Stimulated activated CD8-positive, alpha-beta memory T cell treated with anti-CD3 and anti-CD28 coated beads, Interleukin-12 subunit alpha, Interleukin-12 subunit beta, amount 100 ng/mL, for 4 hours (primary cell): ENCODE data around the gene CYP27C1.
"Not testable (repeated sequence)": the region's sequence is repeated elsewhere in the genome, so short reads cannot be mapped to it uniquely, and the experiment has no call there.

Experiments used
- DNase-seq: peaks from one replicate; pipeline ENCODE4 v3.0.0-alpha.2; 2020; ENCODE audit warnings: low read depth

CYP27C1 gene

DNA sequence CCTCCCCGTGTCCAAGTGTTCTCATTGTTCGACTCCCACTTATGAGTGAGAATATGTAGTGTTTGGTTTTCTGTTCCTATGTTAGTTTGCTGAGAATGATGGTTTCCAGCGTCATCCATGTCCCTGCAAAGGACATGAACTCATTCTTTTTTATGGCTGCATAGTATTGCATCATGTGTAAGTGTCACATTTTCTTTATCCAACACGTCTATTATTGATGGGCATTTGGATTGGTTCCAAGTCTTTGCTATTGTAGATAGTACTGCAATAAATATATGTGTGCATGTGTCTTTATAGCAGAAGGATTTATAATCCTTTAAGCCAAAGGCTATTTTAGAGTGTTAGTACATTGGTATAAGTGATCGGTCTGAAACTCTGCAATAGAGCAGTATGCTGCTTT, 4.0 kb upstream of the CYP27C1 start:
- DNase-seq, result not testable (repeated sequence)

- no peak for DNase-seq
Observed at GRCh38 chr2:127220768-127221527, 849 bp upstream of the CYP27C1 start.

DNA sequence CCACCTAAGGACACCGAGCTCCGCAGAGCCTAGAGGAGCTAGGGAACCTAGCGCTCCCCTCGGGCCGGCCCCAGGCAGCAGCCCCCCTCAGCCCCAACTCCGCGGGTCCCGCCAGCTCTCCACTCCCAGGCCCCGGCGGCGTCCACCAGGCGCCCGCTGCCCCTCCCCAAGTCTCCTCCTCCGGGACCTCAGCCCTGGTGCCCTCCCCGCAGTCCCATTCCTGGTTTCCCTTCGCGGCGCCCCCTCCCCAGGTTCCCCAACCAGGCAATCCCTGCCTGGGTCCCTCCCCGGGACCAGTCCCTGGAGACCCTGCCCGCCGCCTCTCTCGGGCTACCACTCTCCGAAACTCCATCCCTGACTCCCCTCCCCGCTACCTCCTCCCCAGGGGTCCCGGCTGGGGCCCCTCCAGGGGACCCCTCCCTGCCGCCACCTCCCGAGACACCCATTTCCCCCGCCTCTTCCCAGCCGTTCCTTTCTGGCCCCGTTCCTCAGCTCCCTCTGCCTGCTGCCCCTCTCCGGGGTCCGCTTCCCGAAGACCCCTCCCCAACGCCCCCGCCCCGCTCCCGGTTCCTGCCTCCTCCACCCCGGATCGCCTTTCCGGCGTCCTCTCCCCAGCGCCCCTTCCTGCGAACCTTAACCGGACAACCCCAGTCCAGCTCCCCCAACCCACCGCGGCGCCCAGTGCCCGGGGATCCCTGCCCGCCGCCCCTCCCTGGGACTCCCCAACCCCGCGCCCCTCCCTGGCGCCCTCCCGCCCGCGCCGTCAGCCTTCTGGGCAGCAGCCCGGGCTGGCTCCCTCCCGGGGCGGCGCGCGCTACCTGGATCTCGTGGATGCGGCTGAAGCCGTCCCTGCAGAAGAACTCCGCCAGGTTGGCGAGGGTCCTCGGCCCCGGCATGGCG, 678 bp downstream of the CYP27C1 start:
- no peak for DNase-seq

GRCh38 chr2:127218812-127219170, 1.3 kb downstream of the CYP27C1 start:
- DNase-seq, result no peak

DNA sequence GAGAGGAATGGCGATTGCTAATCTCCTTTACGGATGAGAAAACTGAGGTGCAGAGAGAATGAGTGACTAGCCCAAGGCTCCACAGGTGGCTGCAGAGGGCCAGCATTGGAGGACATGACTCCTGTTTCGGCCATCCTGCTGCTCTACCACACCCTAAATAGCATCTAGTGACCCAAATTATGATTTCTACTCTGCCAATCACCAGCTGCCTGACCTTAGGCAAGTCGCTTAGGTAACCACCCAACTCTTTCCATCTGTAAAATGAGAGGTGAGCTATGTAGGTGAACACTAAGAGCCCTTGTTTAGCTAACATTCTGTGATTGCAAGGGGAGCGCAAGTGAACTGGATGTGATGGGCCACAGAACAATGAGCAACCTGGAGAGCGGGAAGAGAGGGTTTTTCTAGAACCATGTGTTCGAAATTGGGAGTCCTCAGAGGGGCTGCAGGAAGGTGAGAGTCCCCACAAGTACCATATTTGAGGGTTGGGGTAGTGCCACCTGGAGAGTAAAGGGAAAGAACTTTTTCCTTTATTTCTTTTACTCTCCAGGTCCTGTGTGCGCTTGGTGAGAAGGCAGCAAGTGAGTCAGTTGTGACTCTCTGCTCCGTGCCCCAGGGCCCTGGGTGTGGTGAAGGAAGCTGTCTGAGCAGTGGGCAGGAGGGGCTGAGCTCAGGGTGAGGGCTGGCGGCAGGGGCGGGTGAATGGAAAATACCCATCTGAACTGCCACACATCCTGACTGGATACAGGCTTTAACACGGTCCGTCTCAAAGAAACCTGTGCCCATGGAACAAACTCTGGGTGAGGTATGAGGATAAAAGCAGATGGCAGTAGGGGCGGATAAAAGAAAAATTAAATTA, 2.4 kb downstream of the CYP27C1 start:
- no peak for DNase-seq

DNA sequence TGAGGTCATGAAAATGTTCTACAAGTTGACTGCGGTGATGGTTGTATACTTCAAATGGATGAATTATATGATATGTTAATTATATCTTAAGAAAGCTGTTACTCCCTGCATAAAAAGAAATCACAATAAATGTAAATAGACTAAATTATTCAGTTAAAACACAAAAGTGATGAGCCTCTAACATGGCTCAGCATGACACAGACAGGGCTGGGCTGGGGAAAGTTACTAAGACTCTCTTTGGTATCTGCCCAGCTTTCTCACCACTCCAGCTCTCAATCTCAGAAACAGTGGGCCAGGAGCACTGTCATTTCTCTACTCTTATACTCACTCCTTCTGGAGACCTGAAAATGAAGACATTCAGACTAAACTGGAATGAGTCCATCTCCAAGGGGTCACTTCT, 3.5 kb downstream of the CYP27C1 start:
- DNase-seq, result no peak

- DNase-seq, result no peak
Observed at GRCh38 chr2:127216095-127216494, 4.0 kb downstream of the CYP27C1 start.

- DNase-seq, result not testable (repeated sequence)
Observed at GRCh38 chr2:127214201-127214600, 5.9 kb downstream of the CYP27C1 start.

- no peak for DNase-seq
Observed at GRCh38 chr2:127208313-127208712, 11.8 kb downstream of the CYP27C1 start.

DNA sequence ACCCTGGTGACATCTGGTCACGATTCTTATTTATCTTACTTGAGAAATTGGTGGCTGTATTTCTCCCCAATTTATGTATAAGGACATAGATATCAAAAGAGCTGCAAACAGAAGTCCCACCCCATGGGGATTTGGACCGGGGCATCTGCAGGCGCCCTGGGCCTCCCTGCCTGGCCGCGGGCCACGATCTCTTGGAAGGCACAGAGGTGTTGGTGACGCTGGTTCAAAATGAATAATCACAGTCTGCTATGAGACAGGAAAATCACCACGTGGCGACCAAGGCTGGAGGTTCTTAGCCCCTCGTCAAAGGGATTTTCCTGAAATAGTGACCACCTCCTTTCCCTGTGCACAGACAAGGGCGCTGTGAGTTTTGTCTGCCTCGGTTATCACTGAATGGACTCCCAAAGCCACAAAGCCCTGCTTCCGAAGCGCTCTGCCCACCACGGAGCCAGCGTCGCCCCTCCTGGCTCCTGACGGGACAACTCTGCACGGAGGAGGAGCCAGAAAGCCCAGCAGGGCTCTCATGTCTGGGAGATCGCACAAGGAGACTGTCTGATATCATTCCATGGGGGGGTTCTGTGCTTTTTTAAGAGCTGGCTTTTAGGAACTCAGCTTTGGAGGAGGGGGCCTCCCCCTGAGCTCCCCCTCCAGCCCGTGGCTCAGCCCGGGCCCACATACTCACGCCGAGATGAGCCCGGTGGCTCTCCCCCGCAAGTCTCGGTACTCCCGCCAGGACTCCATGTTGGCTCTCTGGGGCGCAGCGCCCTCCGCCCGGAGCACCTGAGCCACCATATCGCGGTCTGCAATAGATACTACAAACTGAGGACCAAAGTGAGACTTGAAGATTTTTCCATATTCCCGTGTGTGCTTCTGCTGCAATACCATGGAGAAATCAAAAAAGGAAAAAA, 14.6 kb downstream of the CYP27C1 start:
- DNase-seq, result no peak

GRCh38 chr2:127201452-127201851, 18.6 kb downstream of the CYP27C1 start:
- DNase-seq, result no peak

- DNase-seq, result no peak
Observed at GRCh38 chr2:127200962-127201361, 19.1 kb downstream of the CYP27C1 start.

DNA sequence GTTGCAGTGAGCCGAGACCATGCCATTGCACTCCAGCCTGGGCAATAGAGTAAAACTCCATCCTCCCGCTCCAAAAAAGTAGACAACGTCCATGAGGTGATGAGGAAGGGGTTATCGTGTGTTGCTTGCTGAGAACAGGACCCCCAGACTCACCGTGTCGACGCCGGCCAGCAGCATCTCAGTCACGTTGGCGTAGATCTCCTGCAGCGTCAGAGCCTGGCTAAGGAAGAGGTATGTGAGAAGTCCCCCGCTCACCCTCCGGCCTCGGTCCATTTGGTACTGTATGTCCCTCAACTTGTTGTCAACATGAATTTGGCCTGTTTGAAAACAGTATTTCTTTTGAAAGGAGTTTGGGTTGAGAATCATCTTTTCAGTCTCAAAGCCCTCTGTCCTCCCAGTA, 20.9 kb downstream of the CYP27C1 start:
- no peak for DNase-seq

DNA sequence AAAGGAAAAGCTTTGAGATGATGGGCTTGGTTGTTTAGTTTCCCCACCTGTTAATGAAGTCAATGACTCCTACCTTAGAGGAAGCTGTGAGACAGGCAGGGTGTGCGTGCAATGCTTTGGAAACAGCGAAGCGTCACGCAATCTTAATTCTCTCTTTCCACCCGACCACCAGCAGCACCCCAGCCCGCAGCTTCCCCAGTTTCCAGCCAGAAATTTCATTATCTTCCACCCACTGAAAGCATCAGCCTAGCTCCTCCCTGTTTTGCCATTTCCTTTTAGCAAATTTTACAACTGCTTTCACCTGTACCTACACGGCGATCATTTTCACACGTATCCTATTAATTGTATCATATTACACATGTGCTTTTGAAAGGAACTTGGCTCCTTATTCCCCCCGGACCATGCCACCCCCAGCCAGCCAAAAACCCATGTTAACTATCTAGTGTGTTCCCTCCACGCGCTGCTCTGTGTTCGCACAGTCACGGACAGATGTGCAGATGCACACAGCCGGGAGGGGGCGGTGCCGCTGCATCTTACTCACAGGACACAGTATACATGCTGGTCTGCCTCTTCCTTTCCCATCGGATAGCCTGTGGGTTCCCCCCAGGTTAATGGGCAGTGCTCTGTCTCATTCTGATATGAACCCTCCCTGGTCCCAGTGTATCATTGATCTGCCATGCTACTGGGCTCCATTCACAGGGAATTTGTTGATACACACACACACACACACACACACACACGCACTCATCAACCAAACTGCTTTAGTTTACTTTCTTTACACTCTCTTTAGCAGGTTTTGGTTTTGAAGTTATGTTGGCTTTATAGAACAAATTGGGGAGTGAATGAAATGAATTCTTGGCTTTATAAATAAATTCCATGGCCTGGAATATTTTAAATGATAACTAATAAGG, 22.4 kb downstream of the CYP27C1 start:
- DNase-seq, result peak; percentile 15

DNA sequence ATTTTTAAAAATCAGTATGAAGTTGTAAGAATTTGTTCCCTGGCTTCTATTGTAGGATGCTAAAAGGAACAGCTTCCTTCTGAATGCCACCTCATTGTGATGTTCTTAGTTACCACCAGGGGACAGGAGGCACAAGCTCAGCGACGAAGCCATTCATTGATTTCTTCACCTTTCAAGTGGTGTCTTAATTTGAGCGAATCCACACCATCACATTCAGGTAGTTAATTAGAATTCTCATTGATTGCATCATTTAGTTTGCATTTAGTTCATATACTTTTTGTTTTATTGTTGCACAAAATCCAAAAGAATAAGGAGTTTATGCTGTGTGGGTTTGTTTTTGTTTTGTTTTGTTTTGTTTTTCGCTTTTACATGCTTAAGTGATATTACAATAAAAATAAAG, 23.1 kb downstream of the CYP27C1 start:
- no peak for DNase-seq

DNA sequence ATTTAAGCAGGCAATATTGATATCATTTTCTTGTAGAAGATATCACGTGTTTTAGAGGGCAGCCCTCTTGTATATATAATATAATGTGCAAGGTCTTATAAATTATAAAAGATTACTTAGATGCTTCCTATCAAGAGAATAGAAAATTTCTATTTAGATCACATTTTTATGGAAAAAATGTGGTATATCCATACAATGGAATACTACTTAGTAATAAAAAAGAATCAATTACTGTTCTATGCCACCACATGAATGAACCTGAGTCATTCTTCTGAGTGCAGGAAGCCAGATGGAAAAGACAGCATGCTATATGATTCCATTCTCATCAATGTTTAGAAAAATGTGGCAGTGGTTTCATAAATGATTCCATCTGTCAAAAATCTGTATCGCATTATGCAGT, 23.6 kb downstream of the CYP27C1 start:
- DNase-seq, result no peak

DNA sequence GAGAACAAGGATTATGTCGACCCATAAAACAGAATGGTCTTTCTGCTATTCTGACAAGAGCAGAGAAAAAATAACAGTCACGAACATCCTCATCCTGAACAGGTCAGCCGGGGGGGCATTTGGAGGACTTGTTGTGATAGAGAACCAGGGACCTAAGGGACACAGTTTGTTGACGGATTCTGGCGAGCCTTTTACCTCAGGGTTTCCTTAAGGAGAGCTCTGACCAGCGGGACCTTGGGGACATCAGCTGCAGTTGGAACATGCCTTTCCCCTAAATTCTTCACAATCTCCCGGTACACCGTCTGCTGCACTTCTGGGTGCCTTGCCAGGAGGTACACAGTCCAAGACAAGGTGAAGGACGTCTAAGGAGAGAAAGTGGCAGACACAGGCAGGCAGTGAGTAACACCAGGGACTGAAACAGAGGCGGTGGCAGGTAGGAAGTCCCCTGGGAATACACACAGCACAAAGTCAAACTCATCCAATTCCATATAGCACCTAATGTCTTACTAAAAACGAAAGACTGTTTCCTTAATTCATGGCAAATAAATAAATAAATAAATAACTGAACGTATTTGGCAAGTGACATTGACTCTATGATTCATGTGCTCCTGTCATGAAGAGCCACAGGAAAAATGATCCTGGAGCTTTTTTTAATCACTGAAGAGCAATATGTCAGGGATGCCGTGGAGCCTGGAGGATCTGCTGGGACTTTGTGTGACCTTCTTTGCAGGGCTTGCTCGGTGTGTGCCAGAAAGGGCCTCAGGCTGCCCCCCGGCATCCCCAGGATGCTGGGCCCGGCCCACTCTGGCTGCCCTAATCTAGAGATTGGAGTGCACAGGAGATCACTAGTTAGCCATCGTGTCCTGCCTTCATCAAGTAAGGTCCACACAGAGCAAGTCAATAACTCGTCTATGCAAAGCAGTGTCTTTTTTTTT, 24.7 kb downstream of the CYP27C1 start:
- no peak for DNase-seq

GRCh38 chr2:127194447-127194846, 25.7 kb downstream of the CYP27C1 start:
- DNase-seq, result no peak

- DNase-seq, result no peak
Observed at GRCh38 chr2:127193967-127194280, 26.2 kb downstream of the CYP27C1 start.
